SU-DHL-6 (cell line): ENCODE measurements around the gene ALDH16A1.
A peak's percentile ranks its signal among the peaks of the same experiment; 100 is the strongest.

Source experiments
- H2AFZ ChIP-seq: fragments of 200-600 bp; sonication (generic); 2 replicates; pipeline ENCODE4 v1.6.1; 2014; ENCODE audit warnings: low read depth, mild to moderate bottlenecking, moderate library complexity, mixed read lengths, antibody characterized with exemption, low read length; ENCODE audit not compliant: severe bottlenecking
- H3F3A ChIP-seq: fragments of 200-600 bp; shearing (Covaris generic); 2 replicates; pipeline ENCODE4 v1.6.0; 2016; ENCODE audit warnings: antibody characterized with exemption, mild to moderate bottlenecking; ENCODE audit not compliant: insufficient read depth
- H3K27ac ChIP-seq: fragments of 200-600 bp; sonication (generic); 2 replicates; pipeline ENCODE4 v1.5.1; 2016; ENCODE audit warnings: low read depth, mild to moderate bottlenecking, low read length, moderate library complexity, mixed read lengths
- H3K27me3 ChIP-seq: fragments of 200-600 bp; sonication (generic), shearing (Covaris generic); 2 replicates; pipeline ENCODE4 v1.6.0; 2014; ENCODE audit warnings: mild to moderate bottlenecking, low read length
- H3K36me3 ChIP-seq: fragments of 200-600 bp; sonication (generic); 2 replicates; pipeline ENCODE4 v1.6.1; 2014; ENCODE audit warnings: mild to moderate bottlenecking, low read length, mixed read lengths
- H3K4me2 ChIP-seq: fragments of 300-600, 200-600 bp; shearing (Covaris generic), sonication (generic); 2 replicates; pipeline ENCODE4 v1.6.0; 2014; ENCODE audit warnings: low read length, low read depth, mild to moderate bottlenecking; ENCODE audit not compliant: poor library complexity, severe bottlenecking
- H3K4me3 ChIP-seq: fragments of 200-600 bp; sonication (generic); 2 replicates; pipeline ENCODE4 v1.5.1; 2014; ENCODE audit warnings: antibody characterized with exemption, low read length, mild to moderate bottlenecking, mixed read lengths; ENCODE audit not compliant: insufficient read depth, poor library complexity, severe bottlenecking
- H3K79me2 ChIP-seq: fragments of 200-600 bp; sonication (generic); 2 replicates; pipeline ENCODE4 v1.6.1; 2014; ENCODE audit warnings: mild to moderate bottlenecking, low read length, moderate library complexity; ENCODE audit not compliant: insufficient read depth
- H3K9ac ChIP-seq: fragments of 200-600 bp; sonication (generic); 2 replicates; pipeline ENCODE4 v1.7.0; 2014; ENCODE audit warnings: mild to moderate bottlenecking, low read length
- H3K9me2 ChIP-seq: fragments of 200-600 bp; sonication (generic); replicated peaks from 2 replicates; pipeline ENCODE4 v1.6.1; 2014; ENCODE audit warnings: low read length; ENCODE audit not compliant: insufficient read depth
- H3K9me3 ChIP-seq: fragments of 200-600 bp; sonication (generic); 2 replicates; pipeline ENCODE4 v1.6.1; 2014; ENCODE audit warnings: low read length, mixed read lengths; ENCODE audit not compliant: insufficient read depth
- H4K20me1 ChIP-seq: fragments of 200-600 bp; sonication (generic); 2 replicates; pipeline ENCODE4 v1.6.1; 2014; ENCODE audit warnings: low read depth, mild to moderate bottlenecking, antibody characterized with exemption, low read length, moderate library complexity, mixed read lengths
- CTCF ChIP-seq: fragments of 200-600 bp; sonication (generic); IDR thresholded peaks from one replicate; pipeline ENCODE4 v1.5.1; 2017; ENCODE audit warnings: antibody characterized with exemption, mild to moderate bottlenecking, low read length, moderate library complexity; ENCODE audit not compliant: insufficient read depth, poor library complexity, severe bottlenecking
- EZH2phosphoT487 ChIP-seq: fragments of 200-600 bp; sonication (generic), shearing (Covaris generic); conservative IDR thresholded peaks from 2 replicates; pipeline ENCODE4 v1.6.1; 2018; ENCODE audit warnings: mild to moderate bottlenecking, antibody characterized with exemption, low read length, moderate library complexity, mixed read lengths

ALDH16A1 gene

DNA sequence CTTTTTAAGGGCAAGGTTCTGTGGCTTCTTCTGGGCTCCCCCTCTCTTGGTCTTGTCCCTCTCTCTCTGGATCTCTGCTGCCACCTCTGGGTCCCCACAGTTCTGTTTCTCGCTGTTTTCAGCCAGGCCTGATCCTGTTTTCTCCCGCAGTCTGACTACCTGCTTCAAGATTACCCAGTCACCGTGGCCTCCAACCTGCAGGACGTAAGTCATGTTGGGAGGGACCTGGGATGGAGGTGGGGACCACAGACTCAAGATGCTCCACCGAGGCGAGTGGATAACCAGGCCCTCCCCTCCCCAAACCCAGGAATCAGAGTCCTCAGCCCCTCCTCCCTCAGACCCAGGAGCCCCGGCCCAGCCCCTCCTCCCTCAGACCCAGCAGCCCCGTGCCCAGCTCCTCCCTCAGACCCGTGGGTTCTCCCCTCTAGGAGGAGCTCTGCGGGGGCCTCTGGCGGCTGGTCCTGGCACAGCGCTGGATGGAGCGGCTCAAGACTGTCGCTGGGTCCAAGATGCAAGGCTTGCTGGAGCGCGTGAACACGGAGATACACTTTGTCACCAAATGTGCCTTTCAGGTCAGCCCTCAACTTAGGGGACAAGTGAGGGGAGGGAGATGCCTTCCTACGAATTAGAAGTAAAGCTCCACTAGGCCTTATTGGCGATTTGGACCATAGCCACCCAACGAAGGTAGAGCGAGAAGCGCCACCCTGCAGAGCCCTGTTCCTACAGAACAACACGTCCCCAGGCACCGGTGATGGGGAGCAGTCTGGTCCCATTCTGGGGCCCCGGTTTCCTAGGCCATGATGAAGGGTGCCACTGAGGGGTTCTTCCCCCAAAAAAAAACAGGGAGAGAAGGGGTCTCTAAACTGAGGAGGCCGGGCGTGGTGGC, 23.2 kb downstream of the ALDH16A1 start:
- Histone ChIP-seq H3K9me2 (no peaks in the 10 kb centered on the region), H3K27me3 (no peaks in the 10 kb centered on the region), H2AFZ (peak overlapping the region; percentile 21), H3K4me2 (peak overlapping the region; percentile 22), H3K27ac (no peak overlapping the region), H3K79me2 (no peaks in the 10 kb centered on the region), H4K20me1 (no peaks in the 10 kb centered on the region), H3K4me3 (no peak overlapping the region), H3K9ac (no peak overlapping the region), H3K36me3 (no peaks in the 10 kb centered on the region), H3F3A (no peaks in the 10 kb centered on the region), H3K9me3 (no peaks in the 10 kb centered on the region)
- TF ChIP-seq EZH2phosphoT487 (no peak), CTCF (peak; percentile 58)

- no peak overlapping the region for H3K9ac ChIP-seq
- H3K79me2 ChIP-seq: no peaks in the 10 kb centered on the region
- no peaks in the 10 kb centered on the region for H3K27me3 ChIP-seq
- no peak overlapping the region for H3K4me3 ChIP-seq
- no peaks in the 10 kb centered on the region for H3K36me3 ChIP-seq
- no peak overlapping the region for H3K27ac ChIP-seq
- TF ChIP-seq CTCF (no peak), EZH2phosphoT487 (no peak)
- no peak overlapping the region for H3K4me2 ChIP-seq
- H3F3A ChIP-seq: no peaks in the 10 kb centered on the region
- H4K20me1 ChIP-seq: no peaks in the 10 kb centered on the region
- no peak overlapping the region for H2AFZ ChIP-seq
- H3K9me2 ChIP-seq: no peaks in the 10 kb centered on the region
- H3K9me3 ChIP-seq: no peaks in the 10 kb centered on the region
Observed at GRCh38 chr19:49479975-49480628, 27.1 kb downstream of the ALDH16A1 start.

GRCh38 chr19:49481020-49481683, 28.1 kb downstream of the ALDH16A1 start:
- Histone ChIP-seq H4K20me1 (no peaks in the 10 kb centered on the region), H3F3A (no peaks in the 10 kb centered on the region), H3K36me3 (no peaks in the 10 kb centered on the region), H3K9me3 (no peaks in the 10 kb centered on the region), H3K27me3 (no peaks in the 10 kb centered on the region), H3K9me2 (no peaks in the 10 kb centered on the region), H3K79me2 (no peaks in the 10 kb centered on the region), H2AFZ (no peak overlapping the region), H3K4me2 (no peak overlapping the region), H3K27ac (no peak overlapping the region), H3K9ac (no peak overlapping the region), H3K4me3 (no peak overlapping the region)
- TF ChIP-seq CTCF (no peak), EZH2phosphoT487 (no peak)
